HG02981 (cell line): ENCODE measurements around the gene GNAI3.

Experiments
- ATAC-seq: cut with Tn5 transposase; IDR thresholded peaks from one replicate; pipeline ENCODE4 v1.9.1; 2021; ENCODE audit warnings: mild to moderate bottlenecking, moderate library complexity; ENCODE audit not compliant: unreplicated experiment

GNAI3 gene

GRCh38 chr1:109622137-109622892, 73.9 kb downstream of the GNAI3 start:
- no peak for ATAC-seq

DNA sequence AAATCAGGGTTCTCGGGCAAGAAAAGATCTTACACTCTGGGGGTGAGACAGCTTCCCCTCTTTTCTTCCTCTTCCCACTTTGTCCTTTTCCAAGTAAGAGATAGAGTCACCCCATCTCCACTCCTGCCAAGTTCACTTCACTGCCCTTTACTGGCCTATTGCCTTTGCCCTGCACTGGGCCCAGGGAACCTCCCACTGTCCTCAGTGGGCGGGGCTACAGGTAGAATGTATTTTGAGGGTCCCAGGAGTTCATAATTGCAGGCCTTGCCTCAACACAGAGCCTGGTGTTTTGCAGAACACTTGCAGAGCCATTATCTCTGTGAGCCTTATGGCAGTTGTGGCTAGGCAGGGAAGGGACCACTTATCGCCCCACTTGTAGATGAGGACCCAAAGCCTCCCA, 74.5 kb downstream of the GNAI3 start:
- ATAC-seq = no peak

DNA sequence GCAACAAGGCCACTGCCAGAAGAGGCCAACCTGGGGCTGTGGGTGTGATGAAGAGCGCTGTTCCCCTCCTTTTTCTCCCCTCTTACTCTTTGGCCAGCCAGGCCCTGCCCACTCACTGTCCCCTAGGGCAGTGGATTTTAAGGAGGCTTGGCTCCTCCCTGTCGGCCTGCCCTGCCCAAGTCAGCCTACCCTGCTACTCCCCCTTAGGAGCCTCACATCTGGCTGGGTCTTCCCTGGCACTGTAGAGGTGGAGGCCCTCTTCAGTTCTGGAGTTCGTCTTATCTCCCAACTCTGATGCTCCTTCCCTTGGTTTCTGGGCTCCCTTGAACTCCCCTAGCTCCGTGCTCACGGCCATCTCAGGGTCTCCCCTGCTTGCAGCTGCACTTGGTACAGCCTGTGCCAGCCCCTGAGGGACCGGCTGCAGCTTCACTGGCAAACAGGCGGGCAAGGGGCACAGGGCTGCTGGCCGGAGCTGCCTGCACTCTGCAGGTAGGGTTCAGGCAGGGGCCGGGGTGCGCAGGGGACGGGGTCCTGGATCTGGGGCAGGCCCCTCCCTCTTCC, 75.3 kb downstream of the GNAI3 start:
- ATAC-seq = no peak

DNA sequence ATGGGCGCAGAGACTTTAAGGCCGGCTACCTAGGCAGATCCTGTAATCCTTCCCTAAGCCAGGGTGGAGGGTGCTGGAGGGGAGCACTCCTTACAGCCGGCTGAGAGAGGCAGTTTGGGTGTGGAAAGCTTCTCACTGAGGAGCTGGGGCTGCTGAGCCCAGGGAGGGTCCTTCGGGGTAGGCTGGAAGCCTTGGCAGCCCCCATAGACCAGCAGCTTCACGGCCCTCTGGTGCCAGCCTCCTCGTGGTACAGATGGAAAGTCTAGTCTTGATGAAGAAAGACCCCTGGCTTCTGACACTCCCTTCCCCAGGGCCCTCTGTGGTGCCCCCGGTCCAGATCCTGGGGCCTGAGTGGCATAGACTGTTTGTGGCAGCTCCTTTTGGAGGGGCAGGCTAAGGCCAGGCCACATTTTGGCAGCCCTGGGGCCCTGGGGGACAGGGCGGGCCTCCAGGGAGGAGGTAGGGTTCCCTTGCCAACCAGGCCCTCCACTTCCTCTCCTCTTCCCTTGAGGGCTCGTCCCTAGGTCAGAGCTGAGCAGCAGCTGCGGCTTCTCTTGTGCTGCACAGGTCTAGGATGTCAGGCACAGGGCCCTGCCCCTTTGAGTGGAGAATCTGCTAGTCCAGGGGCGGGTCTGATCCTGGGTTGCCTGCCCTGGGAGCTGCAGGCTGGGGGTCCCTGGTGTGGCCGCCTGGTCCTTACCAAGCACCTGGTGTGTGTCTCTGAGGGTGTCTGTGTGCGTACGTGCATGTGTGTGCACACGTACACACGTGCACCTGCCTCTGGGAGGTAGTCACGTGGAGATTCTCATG, 76.0 kb downstream of the GNAI3 start:
- ATAC-seq = no peak

GRCh38 chr1:109625176-109625575, 76.8 kb downstream of the GNAI3 start:
- ATAC-seq = no peak

DNA sequence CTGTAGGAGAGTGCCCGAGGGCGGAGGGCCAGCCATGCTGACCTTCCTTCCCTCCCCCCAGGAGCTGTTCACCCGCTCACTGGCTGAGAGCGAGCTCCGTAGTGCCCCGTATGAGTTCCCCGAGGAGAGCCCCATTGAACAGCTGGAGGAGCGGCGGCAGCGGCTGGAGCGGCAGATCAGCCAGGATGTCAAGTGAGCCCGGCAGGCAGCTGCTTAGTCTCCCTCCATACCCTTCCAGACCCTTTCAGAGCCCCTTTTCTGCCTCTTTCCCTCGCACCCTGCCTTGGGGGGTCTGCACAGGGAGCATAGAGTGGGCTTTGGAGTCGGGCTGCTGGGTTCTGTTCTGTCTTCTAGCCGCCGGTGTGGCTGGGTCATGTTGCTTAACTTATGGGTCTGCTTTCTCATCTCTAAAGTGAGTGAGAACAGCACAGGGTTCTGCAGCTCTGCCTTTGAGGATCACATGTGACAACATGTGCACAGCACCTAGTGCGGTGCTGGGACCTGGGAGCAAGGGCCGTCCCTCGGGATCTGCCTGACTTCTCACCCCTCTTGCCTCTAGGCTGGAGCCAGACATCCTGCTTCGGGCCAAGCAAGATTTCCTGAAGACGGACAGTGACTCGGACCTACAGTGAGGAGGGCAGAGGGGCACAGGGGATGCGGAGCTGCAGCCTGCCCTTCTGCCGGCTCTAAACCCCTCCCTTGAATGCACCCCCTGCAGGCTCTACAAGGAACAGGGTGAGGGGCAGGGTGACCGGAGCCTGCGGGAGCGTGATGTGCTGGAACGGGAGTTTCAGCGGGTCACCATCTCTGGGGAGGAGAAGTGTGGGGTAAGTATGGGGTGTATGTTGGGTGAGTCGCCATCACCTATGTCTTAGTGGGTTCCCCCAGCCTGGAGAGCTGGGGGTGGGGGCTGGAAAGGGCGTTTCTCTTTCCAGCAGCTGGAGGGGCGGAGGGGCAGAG, 77.5 kb downstream of the GNAI3 start:
- ATAC-seq = no peak

DNA sequence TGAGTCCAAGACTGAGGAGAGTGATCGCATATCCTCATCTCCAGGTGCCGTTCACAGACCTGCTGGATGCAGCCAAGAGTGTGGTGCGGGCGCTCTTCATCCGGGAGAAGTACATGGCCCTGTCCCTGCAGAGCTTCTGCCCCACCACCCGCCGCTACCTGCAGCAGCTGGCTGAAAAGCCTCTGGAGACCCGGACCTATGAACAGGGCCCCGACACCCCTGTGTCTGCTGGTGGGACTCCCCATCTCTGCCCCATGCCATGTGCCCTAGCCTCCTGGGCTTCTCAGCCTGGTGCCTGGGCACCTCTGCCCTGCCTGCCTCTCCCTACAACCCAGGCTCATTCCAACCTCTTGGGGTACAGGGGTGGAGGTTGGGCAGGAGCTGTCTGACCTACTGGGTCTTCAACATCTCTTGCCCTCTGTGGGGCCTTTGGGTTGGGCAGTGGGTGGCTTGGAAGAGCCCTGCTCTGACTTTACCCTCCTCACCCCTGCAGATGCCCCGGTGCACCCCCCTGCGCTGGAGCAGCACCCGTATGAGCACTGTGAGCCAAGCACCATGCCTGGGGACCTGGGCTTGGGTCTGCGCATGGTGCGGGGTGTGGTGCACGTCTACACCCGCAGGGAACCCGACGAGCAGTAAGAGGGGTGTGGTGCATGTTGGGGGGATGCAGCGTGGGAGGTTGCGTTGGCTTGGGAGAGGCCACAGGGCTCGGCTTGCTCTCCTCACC, 78.4 kb downstream of the GNAI3 start:
- ATAC-seq = no peak

GRCh38 chr1:109627692-109628399, 79.4 kb downstream of the GNAI3 start:
- ATAC-seq = no peak

DNA sequence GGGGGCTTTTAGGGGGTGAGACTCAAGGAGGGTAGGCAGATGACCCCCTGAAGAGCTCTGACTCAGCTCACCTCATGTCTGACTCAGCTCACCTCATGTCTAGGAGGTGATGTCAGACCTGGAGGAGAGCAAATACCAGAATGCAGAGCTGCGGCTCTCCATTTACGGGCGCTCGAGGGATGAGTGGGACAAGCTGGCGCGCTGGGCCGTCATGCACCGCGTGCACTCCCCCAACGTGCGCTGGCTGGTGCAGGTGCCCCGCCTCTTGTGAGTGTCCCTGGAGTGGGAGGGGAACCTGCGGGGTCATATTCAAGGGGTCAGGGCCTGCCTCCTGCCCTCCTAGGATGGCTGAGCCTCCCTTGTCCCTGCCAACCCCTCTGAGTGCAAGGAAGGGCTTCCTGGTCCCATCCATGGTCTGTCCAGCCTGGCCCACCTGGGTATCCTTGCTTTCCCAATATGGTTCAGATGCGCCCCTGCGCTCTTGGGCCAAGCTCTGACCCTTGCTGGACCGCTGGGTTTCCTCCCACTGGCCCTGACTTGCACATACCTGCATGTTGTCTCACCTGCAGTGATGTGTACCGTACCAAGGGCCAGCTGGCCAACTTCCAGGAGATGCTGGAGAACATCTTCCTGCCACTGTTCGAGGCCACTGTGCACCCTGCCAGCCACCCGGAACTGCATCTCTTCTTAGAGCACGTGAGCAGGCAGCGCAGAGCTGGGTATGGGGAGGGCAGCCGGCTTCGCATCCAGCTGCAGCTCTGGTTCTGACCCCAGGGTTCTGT, 80.3 kb downstream of the GNAI3 start:
- no peak for ATAC-seq

- ATAC-seq = no peak
Observed at GRCh38 chr1:109629372-109630030, 81.1 kb downstream of the GNAI3 start.

- ATAC-seq = no peak
Observed at GRCh38 chr1:109630081-109630897, 81.9 kb downstream of the GNAI3 start.

GRCh38 chr1:109630898-109631512, 82.6 kb downstream of the GNAI3 start:
- ATAC-seq = no peak

DNA sequence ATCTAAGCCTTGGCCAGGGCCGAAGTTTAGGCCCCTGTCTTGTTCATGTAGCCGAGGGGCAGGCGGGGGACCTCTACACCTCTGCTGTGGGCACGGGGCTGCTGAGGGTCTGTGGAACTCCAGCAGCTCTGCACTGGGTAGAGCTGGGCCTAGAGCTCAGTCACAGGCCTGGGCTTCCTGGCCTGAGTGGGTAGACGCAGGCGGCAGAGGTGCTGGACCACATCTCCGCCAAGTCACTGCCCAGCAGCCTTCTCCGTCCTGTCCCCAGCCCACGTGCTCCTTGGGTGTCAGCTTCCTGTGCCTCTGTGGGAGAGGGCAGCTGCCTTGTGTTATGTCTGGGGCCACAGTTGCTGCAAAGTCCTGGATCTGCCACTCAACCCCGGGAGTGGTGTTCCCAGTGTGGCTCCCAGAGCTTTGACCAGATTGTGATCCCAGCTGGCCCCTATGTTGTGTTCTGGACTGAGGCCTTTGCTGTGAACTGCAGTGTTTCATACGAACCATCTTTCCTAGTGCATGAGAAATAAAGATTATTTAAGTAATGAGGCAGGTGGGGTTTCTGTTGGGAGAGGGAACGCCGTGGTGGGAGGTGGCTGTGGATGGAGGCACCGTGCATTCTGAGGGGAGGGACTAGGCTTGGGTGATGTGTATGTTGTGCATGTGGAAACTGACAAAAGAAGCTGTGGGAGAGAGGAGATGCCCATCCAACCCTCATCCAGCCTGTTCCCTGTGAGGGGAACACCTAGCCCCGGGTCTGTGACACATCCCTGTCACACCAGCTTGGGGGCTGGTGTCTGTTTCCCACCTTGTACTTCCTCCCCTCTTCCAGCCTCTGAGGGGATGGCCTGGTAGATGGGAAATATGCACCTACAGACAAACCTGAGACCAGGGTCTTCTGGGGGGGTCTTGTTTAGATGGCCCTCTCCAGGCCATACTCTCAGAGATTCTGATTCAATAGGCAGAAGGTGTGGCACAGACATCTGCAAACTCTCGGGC, 83.4 kb downstream of the GNAI3 start:
- no peak for ATAC-seq

DNA sequence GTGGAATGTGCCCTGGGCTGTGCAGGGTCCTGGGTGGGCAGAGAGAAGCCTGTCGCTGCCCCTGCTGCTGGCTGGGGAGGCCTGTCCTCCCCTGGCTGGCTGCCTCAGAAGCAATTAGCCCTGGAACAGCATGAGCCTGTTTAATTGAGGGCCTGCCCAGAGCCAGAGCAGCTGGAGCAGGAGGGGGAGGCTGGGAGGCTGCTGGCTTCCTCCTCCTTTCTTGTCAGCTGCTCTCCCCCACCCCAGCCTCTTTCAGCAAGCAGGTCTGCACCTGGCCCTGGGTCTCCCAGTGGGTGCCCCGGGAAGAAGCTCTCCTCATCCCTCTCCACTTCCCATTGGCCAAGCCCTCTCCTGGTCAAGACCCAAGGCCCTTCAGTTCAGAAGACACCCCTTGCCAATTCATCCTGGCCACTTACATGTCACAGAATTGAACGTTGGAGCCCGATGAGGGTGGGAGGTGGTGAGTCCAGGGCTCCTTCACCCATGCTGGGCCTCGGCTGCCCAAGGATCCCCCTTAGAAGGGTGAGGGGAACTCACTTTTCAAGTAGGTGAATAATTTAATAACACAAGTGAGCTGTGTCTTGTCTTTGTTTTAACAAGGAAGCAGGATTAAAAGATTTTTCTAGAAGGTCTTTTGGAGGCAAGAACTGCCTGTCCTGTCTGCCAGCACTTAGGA, 84.4 kb downstream of the GNAI3 start:
- ATAC-seq = no peak

- ATAC-seq = no peak
Observed at GRCh38 chr1:109634292-109634691, 85.9 kb downstream of the GNAI3 start.
